GM23338 (cell line): ENCODE results near the gene CETP. TPM values are rescaled to one million over a fixed set of nuclear protein-coding genes. Genes with fewer than 3 reads are reported as not detected.
"Not testable (repeated sequence)": the region's sequence is repeated elsewhere in the genome, so short reads cannot be mapped to it uniquely, and the experiment has no call there.

Experiments
- ATAC-seq: fragments of 200-7000 bp; cut with Tn5 transposase; 3 replicates; pipeline ENCODE4 v1.9.1; 2020
- DNase-seq: peaks from one replicate; pipeline ENCODE4 v3.0.0-alpha.2; 2015; ENCODE audit warnings: low spot score
- H2AFZ ChIP-seq: fragments of 200-600 bp; sonication (generic); 2 replicates; pipeline ENCODE4 v1.8.0; 2016; ENCODE audit warnings: antibody characterized with exemption, mild to moderate bottlenecking, moderate library complexity
- H3F3A ChIP-seq: fragments of 200-600 bp; sonication (generic); replicated peaks from 2 replicates; pipeline ENCODE4 v1.8.0; 2017; ENCODE audit warnings: antibody characterized with exemption, mixed run types, low read depth
- H3K27ac ChIP-seq: fragments of 200-600 bp; sonication (generic); 2 replicates; pipeline ENCODE4 v1.6.1; 2016; ENCODE audit warnings: low read depth
- H3K27me3 ChIP-seq: fragments of 200-600 bp; sonication (generic); 2 replicates; pipeline ENCODE4 v1.8.0; 2016; ENCODE audit warnings: mild to moderate bottlenecking, mixed run types, moderate library complexity; ENCODE audit not compliant: insufficient read depth
- H3K36me3 ChIP-seq: fragments of 200-600 bp; sonication (generic); 2 replicates; pipeline ENCODE4 v1.8.0; 2016; ENCODE audit warnings: mild to moderate bottlenecking; ENCODE audit not compliant: insufficient read depth
- H3K4me1 ChIP-seq: fragments of 200-600 bp; sonication (generic); 2 replicates; pipeline ENCODE4 v1.8.0; 2016; ENCODE audit warnings: mild to moderate bottlenecking, moderate library complexity; ENCODE audit not compliant: insufficient read depth
- H3K4me2 ChIP-seq: fragments of 200-600 bp; sonication (generic); 2 replicates; pipeline ENCODE4 v1.7.1; 2017; ENCODE audit warnings: mixed run types
- H3K4me3 ChIP-seq: fragments of 200-600 bp; sonication (generic); 2 replicates; pipeline ENCODE4 v1.6.1; 2016; ENCODE audit warnings: mixed run types
- H3K79me2 ChIP-seq: fragments of 200-600 bp; sonication (generic); replicated peaks from 2 replicates; pipeline ENCODE4 v1.8.0; 2017; ENCODE audit warnings: mild to moderate bottlenecking; ENCODE audit not compliant: insufficient read depth
- H3K9me2 ChIP-seq: fragments of 200-600 bp; sonication (generic); 2 replicates; pipeline ENCODE4 v1.8.0; 2017; ENCODE audit not compliant: insufficient read depth
- H4K20me1 ChIP-seq: fragments of 200-600 bp; sonication (generic); replicated peaks from 2 replicates; pipeline ENCODE4 v1.8.0; 2017; ENCODE audit warnings: mild to moderate bottlenecking; ENCODE audit not compliant: insufficient read depth
- H3K27ac Mint-ChIP-seq: 2 replicates; pipeline ENCODE4 v1.8.0; 2020; ENCODE audit warnings: inconsistent platforms, mild to moderate bottlenecking, moderate library complexity, mixed read lengths
- H3K27me3 Mint-ChIP-seq: 3 replicates; pipeline ENCODE4 v1.8.0; 2022; ENCODE audit warnings: low read depth, mild to moderate bottlenecking, moderate library complexity, mixed read lengths, inconsistent platforms; ENCODE audit not compliant: insufficient read depth, poor library complexity
- H3K36me3 Mint-ChIP-seq: 3 replicates; pipeline ENCODE4 v1.8.0; 2021; ENCODE audit warnings: low read depth, mild to moderate bottlenecking, inconsistent platforms, moderate library complexity, mixed read lengths
- H3K4me1 Mint-ChIP-seq: 3 replicates; pipeline ENCODE4 v1.8.0; 2020; ENCODE audit warnings: mild to moderate bottlenecking, inconsistent platforms, mixed read lengths
- H3K4me3 Mint-ChIP-seq: 3 replicates; pipeline ENCODE4 v1.8.0; 2021; ENCODE audit warnings: moderate library complexity, mild to moderate bottlenecking, inconsistent platforms, mixed read lengths
- H3K9me3 Mint-ChIP-seq: 3 replicates; pipeline ENCODE4 v1.8.0; 2020; ENCODE audit warnings: moderate library complexity, mild to moderate bottlenecking, inconsistent platforms, mixed read lengths
- CREB1 ChIP-seq: fragments of 250-450 bp; sonication (Bioruptor Pico); IDR thresholded peaks from 2 replicates; pipeline ENCODE4 v1.5.0; 2020; ENCODE audit warnings: low read depth, mild to moderate bottlenecking, moderate library complexity
- CTCF ChIP-seq, 2 experiments: fragments of 200-600 bp in 1 of 2; sonication (generic) in 1 of 2; conservative IDR thresholded peaks; 2 replicates each; pipeline versions ENCODE4 v1.5.1 to v1.6.1; 2016 to 2017; ENCODE audit warnings: antibody characterized with exemption in 2 of 2, low read depth in 2 of 2, mild to moderate bottlenecking in 2 of 2, moderate library complexity in 1 of 2
- ETS1 ChIP-seq: IDR thresholded peaks from 2 replicates; pipeline ENCODE4 v1.6.1; 2016; ENCODE audit warnings: antibody characterized with exemption
- EZH2 ChIP-seq: fragments of 200-600 bp; sonication (generic); IDR thresholded peaks from one replicate; pipeline ENCODE4 v1.8.0; 2017; ENCODE audit warnings: antibody characterized with exemption, mild to moderate bottlenecking, low read depth; ENCODE audit not compliant: unreplicated experiment
- JUNB ChIP-seq: IDR thresholded peaks from one replicate; pipeline ENCODE4 v1.6.1; 2016; ENCODE audit warnings: antibody characterized with exemption; ENCODE audit not compliant: unreplicated experiment
- REST ChIP-seq: IDR thresholded peaks from one replicate; pipeline ENCODE4 v1.6.1; 2018; ENCODE audit warnings: antibody characterized with exemption; ENCODE audit not compliant: unreplicated experiment
- STAT1 ChIP-seq: IDR thresholded peaks from one replicate; pipeline ENCODE4 v1.6.1; 2016; ENCODE audit warnings: antibody characterized with exemption; ENCODE audit not compliant: unreplicated experiment
- ZNF331 ChIP-seq: fragments of 250-450 bp; sonication (Bioruptor Pico); IDR thresholded peaks from 2 replicates; pipeline ENCODE4 v1.5.0; 2020; ENCODE audit warnings: low read depth, mild to moderate bottlenecking, moderate library complexity
- polyA plus RNA-seq: library from polyadenylated mRNA; unstranded; fragments of >200 nt; fragmentation: Nextera tagmentation; extraction: Ambion mirVana; gene quantifications from 2 replicates; pipeline ENCODE4 v1.2.1, GENCODE V29; 2016
- total RNA-seq: library from RNA; depleted of rRNA; stranded (reverse); fragments of >200 nt; shearing (Covaris generic); gene quantifications from 2 replicates; pipeline ENCODE4 v1.2.3, GENCODE V29; 2014

Gene CETP
- total and polyA plus RNA-seq, 2 experiments from 2014 or later = not detected

GRCh38 chr16:56989988-56990387 is 28.2 kb downstream of the CETP start (continued):
- no peak for TF ChIP-seq REST
- no peak for TF ChIP-seq ZNF331
- no peak for TF ChIP-seq EZH2
- no peak for TF ChIP-seq STAT1
- TF ChIP-seq JUNB = no peak

- Histone ChIP-seq H3K27me3 (peaks cover 40% of the 10 kb centered on the region), H3K27ac (no peak overlapping the region), H4K20me1 (no peaks in the 10 kb centered on the region), H3K36me3 (no peaks in the 10 kb centered on the region), H3F3A (no peaks in the 10 kb centered on the region), H3K4me3 (peak overlapping the region; percentile 78), H3K79me2 (no peaks in the 10 kb centered on the region), H2AFZ (no peak overlapping the region), H3K4me1 (peaks cover 10% of the 10 kb centered on the region), H3K4me2 (0 out of 2 replicates have a peak overlapping the region, but pooled peaks have one; percentile 91), H3K9me2 (no peaks in the 10 kb centered on the region)
- Mint-ChIP-seq H3K9me3 (no peaks in the 10 kb centered on the region), H3K27me3 (peaks cover 31% of the 10 kb centered on the region), H3K4me3 (peak overlapping the region; percentile 83), H3K27ac (no peak overlapping the region), H3K36me3 (no peaks in the 10 kb centered on the region; the same call in 2 of the 3 replicates), H3K4me1 (peaks cover 16% of the 10 kb centered on the region)
- TF ChIP-seq STAT1 (no peak), ETS1 (no peak), CREB1 (CRISPR knock-in tag) (no peak), CTCF (conservative IDR thresholded peaks at IDR 0.05; ENCODE audit: low read depth in 2 of 2) (no peak), REST (no peak)
- ATAC-seq = no peak
- no peak for DNase-seq
Measured at GRCh38 chr16:56990407-56991286, 28.9 kb downstream of the CETP start.

- H3K4me1 Mint-ChIP-seq = peaks cover 16% of the 10 kb centered on the region
- peaks cover 40% of the 10 kb centered on the region for H3K27me3 ChIP-seq
- H2AFZ ChIP-seq, H3K4me2 ChIP-seq, H3K27ac ChIP-seq, H3K79me2 ChIP-seq, H3K4me3 ChIP-seq, H3F3A ChIP-seq, H3K27ac Mint-ChIP-seq, H3K36me3 Mint-ChIP-seq, H3K36me3 ChIP-seq, H3K9me2 ChIP-seq, ATAC-seq, H3K9me3 Mint-ChIP-seq, DNase-seq, H3K4me3 Mint-ChIP-seq, H4K20me1 ChIP-seq: not testable (repeated sequence)
- H3K4me1 ChIP-seq = peaks cover 10% of the 10 kb centered on the region
- peaks cover 36% of the 10 kb centered on the region for H3K27me3 Mint-ChIP-seq
Measured at GRCh38 chr16:56992431-56992830, 30.7 kb downstream of the CETP start.
